Gastroesophageal sphincter (tissue), 4 donors: ENCODE results near the gene DEFB132. TPM values are rescaled to one million over a fixed set of nuclear protein-coding genes. Genes with fewer than 3 reads are reported as not detected.

Source experiments
- ATAC-seq: fragments of 150-250 bp; one replicate; pipeline ENCODE4 v1.9.1; 2016; ENCODE audit warnings: mild to moderate bottlenecking, moderate library complexity
- H3K27ac ChIP-seq, 4 donors: fragments of 200-600 bp; sonication (generic) in 3 of 4; 1 replicate in 3 of 4; 2 replicates in 1 of 4; pipeline ENCODE4 v1.5.1; 2016 to 2019
- H3K27me3 ChIP-seq: fragments of 200-600 bp; sonication (generic); one replicate; pipeline ENCODE4 v1.5.1; 2019
- H3K36me3 ChIP-seq, 2 donors: fragments of 200-600 bp; sonication (generic); one replicate each; pipeline ENCODE4 v1.5.1; 2019; ENCODE audit warnings: control low read depth in 1 of 2
- H3K4me1 ChIP-seq, 3 donors: fragments of 200-600 bp; sonication (generic); 1 replicate in 2 of 3; 2 replicates in 1 of 3; pipeline ENCODE4 v1.5.1; 2016 to 2019; ENCODE audit warnings: control low read depth in 2 of 3
- H3K4me3 ChIP-seq, 2 donors: fragments of 200-600 bp; sonication (generic); one replicate each; pipeline ENCODE4 v1.5.1; 2019; ENCODE audit warnings: mild to moderate bottlenecking in 1 of 2, moderate library complexity in 1 of 2
- H3K9me3 ChIP-seq, 3 donors: fragments of 200-600 bp; sonication (generic); one replicate each; pipeline ENCODE4 v1.5.1; 2017 to 2019; ENCODE audit warnings: control low read depth in 2 of 3
- EP300 ChIP-seq: sonication (generic); formaldehyde crosslinking; IDR thresholded peaks from one replicate; pipeline ENCODE4 v1.6.1; 2017; ENCODE audit warnings: antibody characterized with exemption, mild to moderate bottlenecking
- POLR2A ChIP-seq, 2 donors: fragments of 450-650 bp; IDR thresholded peaks; one replicate each; pipeline ENCODE4 v1.6.1; 2017; ENCODE audit warnings: antibody characterized with exemption in 2 of 2, mild to moderate bottlenecking in 2 of 2, moderate library complexity in 1 of 2
- POLR2AphosphoS5 ChIP-seq: sonication (generic); formaldehyde crosslinking; IDR thresholded peaks from one replicate; pipeline ENCODE4 v1.6.1; 2017; ENCODE audit warnings: antibody characterized with exemption
- WGBS, 2 donors: methylation state at CpG; one replicate each; pipeline ENCODE4 v1.1.5; 2018; ENCODE audit warnings: low coverage in 1 of 2; 5-methylcytosine and 5-hydroxymethylcytosine counted together
- total RNA-seq, 4 donors: library from RNA; depleted of rRNA; stranded (reverse); fragments of >200 nt; gene quantifications; one replicate each; pipeline ENCODE4 v1.1.0, GENCODE V29; 2016

Gene DEFB132
- total RNA-seq, 4 donors from 2014 or later, result not detected

- TF ChIP-seq EP300 (no peak), POLR2AphosphoS5 (no peak), POLR2A (IDR thresholded peaks at IDR 0.05) (no peak)
- no peaks in the 10 kb centered on the region for H3K27me3 ChIP-seq
- H3K4me3 ChIP-seq, result peak overlapping the region in 1 of 2 donors; percentile 54
- no peak for ATAC-seq
- no peaks in the 10 kb centered on the region for H3K9me3 ChIP-seq
- peaks cover 0 to 23% (median 0%) of the 10 kb centered on the region in 3 donors for H3K4me1 ChIP-seq
- H3K36me3 ChIP-seq, result no peaks in the 10 kb centered on the region
- WGBS, 2 donors, result 2 to 5% methylated on average over 7 of the region's 7 CpGs
- peak overlapping the region in 3 of 4 donors; percentile 25 to 89 (median 87) for H3K27ac ChIP-seq
Observed at GRCh38 chr20:310645-311044, 53.1 kb downstream of the DEFB132 start.

Other genes with a start within 250 kb of the DEFB132 start
- not detected for gene DEFB125, start 170.1 kb upstream of the DEFB132 start, total RNA-seq
- not detected for gene DEFB126, start 115.1 kb upstream of the DEFB132 start, total RNA-seq
- not detected for gene DEFB127, start 100.3 kb upstream of the DEFB132 start, total RNA-seq
- not detected for gene DEFB128, start 68.0 kb upstream of the DEFB132 start, total RNA-seq
- not detected for gene DEFB129, start 30.5 kb upstream of the DEFB132 start, total RNA-seq
- 1 to 10 TPM in 2 of 4 donors, under 1 TPM in 2; 0.67 to 3.1 (median 1.3) TPM for gene C20orf96, start 33.0 kb downstream of the DEFB132 start, total RNA-seq
- 10 to 100 TPM; 17.4 to 24.0 (median 21.4) TPM for gene ZCCHC3, start 39.8 kb downstream of the DEFB132 start, total RNA-seq
- 1 to 10 TPM; 3.4 to 7.3 (median 5.9) TPM for gene SOX12, start 67.8 kb downstream of the DEFB132 start, total RNA-seq
- gene NRSN2, start 89.4 kb downstream of the DEFB132 start, total RNA-seq, result 10 to 100 TPM; 25.3 to 51.6 (median 30.2) TPM
- gene TRIB3, start 123.0 kb downstream of the DEFB132 start, total RNA-seq, result 1 to 10 TPM in 3 of 4 donors, under 1 TPM in 1; 0.31 to 5.6 (median 3.9) TPM
- gene RBCK1, start 150.6 kb downstream of the DEFB132 start, total RNA-seq, result 100 to 1,000 TPM in 1 of 4 donors, 10 to 100 TPM in 3; 50.9 to 111 (median 82.1) TPM
- 10 to 100 TPM; 39.6 to 51.2 (median 39.9) TPM for gene TBC1D20, start 204.8 kb downstream of the DEFB132 start, total RNA-seq